ENCODE data around the gene MMP10. TPM values are rescaled to one million over a fixed set of nuclear protein-coding genes. Genes with fewer than 3 reads are reported as not detected.
A peak's percentile ranks its signal among the peaks of the same experiment; 100 is the strongest.

Gene MMP10
- total RNA-seq, 1 donor from 2014 or later: not detected

- Mint-ChIP-seq H3K27me3 (ENCODE audit: unreplicated experiment) (peaks cover 2% of the 10 kb centered on the region), H3K4me1 (ENCODE audit: unreplicated experiment) (peaks cover 37% of the 10 kb centered on the region), H3K9me3 (ENCODE audit: unreplicated experiment) (no peaks in the 10 kb centered on the region), H3K27ac (ENCODE audit: unreplicated experiment) (peak overlapping the region; percentile 25), H3K36me3 (ENCODE audit: low read depth, unreplicated experiment) (no peaks in the 10 kb centered on the region), H3K4me3 (ENCODE audit: unreplicated experiment) (no peak overlapping the region)
- no peak for TF ChIP-seq CTCF (IDR thresholded peaks at IDR 0.05; ENCODE audit: unreplicated experiment)
- no peak for DNase-seq (ENCODE audit: low spot score)
Measured at GRCh38 chr11:102761646-102762238, 18.7 kb downstream of the MMP10 start.

GRCh38 chr11:102760344-102761035 is 19.9 kb downstream of the MMP10 start:
- no peaks in the 10 kb centered on the region for H3K36me3 Mint-ChIP-seq (ENCODE audit: low read depth, unreplicated experiment)
- peaks cover 37% of the 10 kb centered on the region for H3K4me1 Mint-ChIP-seq (ENCODE audit: unreplicated experiment)
- H3K27ac Mint-ChIP-seq (ENCODE audit: unreplicated experiment): no peak overlapping the region

GRCh38 chr11:102757823-102758549 is 22.4 kb downstream of the MMP10 start:
- no peak for DNase-seq (ENCODE audit: low spot score)
- Mint-ChIP-seq H3K9me3 (ENCODE audit: unreplicated experiment) (no peaks in the 10 kb centered on the region), H3K27ac (ENCODE audit: unreplicated experiment) (peak overlapping the region; percentile 74), H3K4me1 (ENCODE audit: unreplicated experiment) (peaks cover 37% of the 10 kb centered on the region), H3K36me3 (ENCODE audit: low read depth, unreplicated experiment) (peaks cover 4% of the 10 kb centered on the region), H3K4me3 (ENCODE audit: unreplicated experiment) (no peak overlapping the region), H3K27me3 (ENCODE audit: unreplicated experiment) (peaks cover 3% of the 10 kb centered on the region)
- no peak for TF ChIP-seq CTCF (IDR thresholded peaks at IDR 0.05; ENCODE audit: unreplicated experiment)

More at GRCh38 chr11:102760344-102761035, 19.9 kb downstream of the MMP10 start:
- Mint-ChIP-seq H3K4me3 (ENCODE audit: unreplicated experiment) (no peak overlapping the region), H3K27me3 (ENCODE audit: unreplicated experiment) (peaks cover 2% of the 10 kb centered on the region), H3K9me3 (ENCODE audit: unreplicated experiment) (no peaks in the 10 kb centered on the region)
- DNase-seq (ENCODE audit: low spot score): no peak
- TF ChIP-seq CTCF (IDR thresholded peaks at IDR 0.05; ENCODE audit: unreplicated experiment): no peak

- Mint-ChIP-seq H3K27ac (ENCODE audit: unreplicated experiment) (no peak overlapping the region), H3K27me3 (ENCODE audit: unreplicated experiment) (peaks cover 3% of the 10 kb centered on the region)
Measured at GRCh38 chr11:102753267-102753666, 27.2 kb downstream of the MMP10 start.

More at GRCh38 chr11:102753267-102753666, 27.2 kb downstream of the MMP10 start:
- no peak for TF ChIP-seq CTCF (IDR thresholded peaks at IDR 0.05; ENCODE audit: unreplicated experiment)
- peaks cover 4% of the 10 kb centered on the region for H3K36me3 Mint-ChIP-seq (ENCODE audit: low read depth, unreplicated experiment)
- H3K4me1 Mint-ChIP-seq (ENCODE audit: unreplicated experiment): peaks cover 15% of the 10 kb centered on the region
- H3K4me3 Mint-ChIP-seq (ENCODE audit: unreplicated experiment): no peak overlapping the region
- no peak for DNase-seq (ENCODE audit: low spot score)
- H3K9me3 Mint-ChIP-seq (ENCODE audit: unreplicated experiment): no peaks in the 10 kb centered on the region

Data from endothelial cell (in vitro differentiated cells).